Fibroblast of skin of left biceps (primary cell): ENCODE measurements around the gene DCAF16.

Source experiments
- DNase-seq, 2 experiments: peaks; one replicate each; pipeline ENCODE4 v3.0.0-alpha.2; 2013; ENCODE audit warnings: low read depth in 2 of 2

The DCAF16 gene

DNA sequence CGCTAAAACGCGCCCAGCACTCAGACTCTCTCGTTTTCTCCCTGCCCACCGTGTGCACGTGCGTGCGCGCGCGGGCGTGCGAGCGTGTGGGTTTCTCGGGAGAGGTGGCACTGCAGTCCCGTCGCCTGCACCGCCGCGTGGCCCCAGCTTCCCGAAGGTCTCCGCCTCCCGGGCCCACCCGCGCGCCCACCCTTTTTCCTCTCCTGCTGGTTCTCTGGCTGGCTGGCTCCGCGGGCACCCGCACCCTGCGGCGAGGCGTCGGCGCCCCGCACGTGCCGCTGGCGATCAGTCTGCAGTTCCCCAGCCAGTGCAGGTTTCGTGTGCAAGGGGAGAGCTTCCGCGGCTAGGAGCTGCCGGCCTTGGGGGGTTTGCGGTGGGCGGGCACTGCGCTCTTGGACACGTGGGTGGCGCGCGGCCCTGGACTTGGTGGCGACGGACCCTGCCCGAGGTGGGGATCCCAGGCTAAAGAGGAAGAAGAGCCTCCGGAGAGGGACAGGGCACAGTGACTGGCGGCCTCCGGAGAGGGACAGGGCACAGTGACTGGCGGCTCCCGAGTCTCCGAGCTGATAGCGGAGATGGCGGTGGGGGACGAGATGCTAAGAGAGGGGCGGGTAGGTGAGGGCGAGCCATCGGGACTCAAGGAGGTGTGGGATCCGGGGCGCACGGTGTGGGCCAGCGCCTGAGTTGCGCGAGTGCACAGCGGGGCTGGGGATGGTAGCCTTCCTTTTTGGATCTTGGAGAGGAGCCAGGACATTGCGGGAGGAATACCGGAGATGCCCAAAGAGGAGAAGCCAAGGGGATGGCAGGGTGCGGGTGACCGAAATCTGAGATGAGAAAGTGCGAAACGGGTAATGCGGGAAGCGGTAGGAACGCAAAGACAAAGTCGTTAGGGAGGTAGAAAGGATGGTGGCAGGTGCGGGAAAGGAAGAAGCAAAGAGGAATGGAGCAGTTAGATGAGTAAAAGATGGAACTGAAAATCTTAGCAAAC, 29.0 kb downstream of the DCAF16 start, which contains the start of gene FAM184B:
FAM184B (minus strand) TSS at position 322 of the 988 bp plus-strand sequence. CDS start 322 bp downstream, outside the sequence.
- no peak for DNase-seq

GRCh38 chr4:17780501-17781299, 29.9 kb downstream of the DCAF16 start:
- no peak for DNase-seq

GRCh38 chr4:17778431-17778830, 32.1 kb downstream of the DCAF16 start:
- DNase-seq, result no peak

GRCh38 chr4:17773135-17773698, 37.3 kb downstream of the DCAF16 start:
- DNase-seq, result no peak

DNA sequence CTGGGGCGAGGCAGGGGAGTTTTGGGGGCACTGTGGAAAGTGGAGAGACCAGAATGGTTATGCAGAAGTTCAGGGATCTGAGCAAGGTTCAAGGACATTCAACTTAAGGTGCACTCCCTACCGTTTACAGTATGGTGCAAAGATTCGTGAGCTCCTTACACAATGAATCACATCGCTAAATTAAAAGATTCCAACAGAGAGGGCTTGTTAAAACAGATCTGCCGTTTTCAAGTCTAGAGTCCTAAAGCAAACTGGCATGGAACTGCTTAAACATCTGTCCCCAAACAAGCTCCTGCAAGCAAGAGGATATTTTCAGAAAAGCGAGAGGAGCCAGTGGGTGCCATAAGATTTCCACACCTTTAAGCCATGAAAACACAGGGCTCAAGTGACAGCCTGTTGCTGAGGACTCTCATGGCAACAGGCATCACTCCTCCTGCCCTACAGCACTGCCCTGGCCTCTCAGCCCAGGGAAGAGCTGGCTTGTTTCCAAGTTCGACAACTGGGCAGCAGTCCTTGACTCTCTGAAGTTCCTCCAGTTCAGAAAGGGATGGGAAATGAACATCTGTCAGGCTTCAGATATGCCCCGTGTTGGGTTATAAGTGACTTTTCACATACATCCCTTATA, 39.2 kb downstream of the DCAF16 start:
- DNase-seq, result no peak

GRCh38 chr4:17770845-17771244, 39.7 kb downstream of the DCAF16 start:
- DNase-seq, result no peak

GRCh38 chr4:17769406-17770174, 41.0 kb downstream of the DCAF16 start:
- DNase-seq, result no peak

DNA sequence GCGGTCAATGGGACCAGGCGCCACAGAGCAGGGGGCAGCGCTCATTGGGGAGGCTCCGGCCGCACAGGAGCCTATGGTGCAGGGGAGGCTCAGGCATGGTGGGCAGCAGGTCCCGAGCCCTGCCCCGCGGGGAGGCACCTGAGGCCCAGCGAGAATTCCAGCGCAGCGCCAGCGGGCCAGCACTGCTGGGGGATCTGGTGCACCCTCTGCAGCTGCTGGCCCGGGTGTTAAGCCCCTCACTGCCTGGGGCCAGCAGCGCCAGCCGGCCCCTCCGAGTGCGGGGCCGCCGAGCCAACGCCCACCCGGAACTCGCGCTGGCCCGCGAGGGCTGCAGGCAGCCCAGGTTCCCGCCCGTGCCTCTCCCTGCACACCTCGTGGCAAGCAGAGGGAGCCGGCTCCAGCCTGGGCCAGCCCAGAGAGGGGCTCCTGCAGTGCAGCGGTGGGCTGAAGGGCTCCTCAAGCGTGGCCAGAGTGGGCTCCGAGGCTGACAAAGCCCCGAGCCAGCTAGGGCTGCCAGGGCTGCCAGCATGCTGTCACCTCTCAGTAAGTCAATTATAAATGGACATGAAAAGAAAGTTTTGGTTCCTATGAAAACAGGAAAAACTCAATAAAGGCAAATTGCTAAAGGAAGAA, 43.6 kb downstream of the DCAF16 start:
- DNase-seq, result no peak

DNA sequence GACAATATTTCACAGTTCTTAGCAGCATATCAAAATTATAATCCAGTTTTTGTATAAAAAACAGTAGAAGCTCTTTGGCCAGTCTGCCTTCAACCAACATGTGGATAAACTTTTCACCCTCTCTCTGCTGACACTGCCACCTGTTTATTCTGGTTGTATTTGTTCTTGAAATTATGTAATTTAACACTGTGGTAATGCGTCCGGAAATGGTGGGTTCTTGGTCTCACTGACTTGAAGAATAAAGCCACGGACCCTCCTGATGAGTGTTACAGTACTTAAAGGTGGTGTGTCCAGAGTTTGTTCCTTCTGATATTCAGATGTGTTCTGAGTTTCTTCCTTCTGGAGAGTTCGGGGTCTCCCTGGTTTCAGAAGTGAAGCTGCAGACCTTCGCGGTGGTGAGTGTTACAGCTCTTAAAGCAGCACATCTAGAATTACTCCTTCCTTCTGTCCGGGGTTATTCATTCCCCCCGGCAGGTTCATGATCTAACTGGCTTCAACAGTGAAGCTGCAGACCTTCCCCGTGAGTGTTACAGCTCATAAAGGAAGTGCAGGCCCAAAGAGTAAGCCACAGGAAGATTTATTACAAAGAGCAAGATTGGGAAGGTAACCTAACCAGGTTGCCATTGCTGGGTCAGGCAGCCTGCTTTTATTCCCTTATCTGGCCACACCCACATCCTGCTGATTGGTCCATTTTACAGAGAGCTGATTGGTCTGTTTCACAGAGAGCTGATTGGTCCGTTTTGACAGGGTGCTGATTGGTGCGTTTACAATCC, 44.9 kb downstream of the DCAF16 start:
- DNase-seq, result no peak

GRCh38 chr4:17763931-17764330, 46.6 kb downstream of the DCAF16 start:
- no peak for DNase-seq

GRCh38 chr4:17763416-17763815, 47.1 kb downstream of the DCAF16 start:
- no peak for DNase-seq

DNA sequence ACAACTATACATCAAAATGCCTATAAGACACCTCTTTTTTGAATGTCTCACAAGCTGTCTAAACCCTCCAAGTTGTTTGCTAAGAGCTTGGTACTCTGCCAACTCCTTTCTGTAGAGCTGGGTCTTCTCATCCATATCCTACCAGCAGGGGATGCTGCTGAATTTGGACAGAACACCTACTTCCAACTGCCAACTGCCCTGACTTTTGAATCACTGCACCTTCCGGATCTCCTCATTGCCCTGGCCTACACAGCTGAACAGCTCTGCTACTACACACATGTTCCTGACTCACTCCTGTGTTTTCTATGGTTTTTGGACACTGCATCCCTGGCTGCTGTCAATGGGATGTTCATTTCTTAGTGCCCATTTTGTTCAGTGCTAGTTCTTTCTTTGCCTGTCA, 47.8 kb downstream of the DCAF16 start:
- DNase-seq, result no peak

GRCh38 chr4:17761062-17761461, 49.5 kb downstream of the DCAF16 start:
- no peak for DNase-seq

- no peak for DNase-seq
These were observed 49.9 kb downstream of the DCAF16 start for GRCh38 chr4:17760626-17761025.

DNA sequence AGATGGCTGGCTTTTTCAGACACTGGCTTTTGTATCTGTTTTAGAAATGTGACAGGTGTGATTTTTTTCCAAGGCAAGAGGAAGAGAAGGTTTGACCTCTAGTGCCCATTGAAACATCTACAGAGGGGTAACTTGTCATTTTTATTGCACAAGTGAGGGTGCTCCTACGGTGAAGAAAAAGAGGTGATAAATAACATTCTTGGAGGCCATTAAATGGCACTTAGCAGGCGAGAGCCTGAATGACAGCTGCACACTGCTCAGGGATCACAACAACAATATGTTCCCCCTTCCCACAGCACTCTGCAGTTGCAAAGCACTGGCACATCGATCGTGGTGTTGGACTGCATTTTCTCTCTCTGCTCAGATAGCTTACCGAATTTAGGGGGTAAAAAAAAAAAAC, 52.1 kb downstream of the DCAF16 start:
- DNase-seq, result no peak

DNA sequence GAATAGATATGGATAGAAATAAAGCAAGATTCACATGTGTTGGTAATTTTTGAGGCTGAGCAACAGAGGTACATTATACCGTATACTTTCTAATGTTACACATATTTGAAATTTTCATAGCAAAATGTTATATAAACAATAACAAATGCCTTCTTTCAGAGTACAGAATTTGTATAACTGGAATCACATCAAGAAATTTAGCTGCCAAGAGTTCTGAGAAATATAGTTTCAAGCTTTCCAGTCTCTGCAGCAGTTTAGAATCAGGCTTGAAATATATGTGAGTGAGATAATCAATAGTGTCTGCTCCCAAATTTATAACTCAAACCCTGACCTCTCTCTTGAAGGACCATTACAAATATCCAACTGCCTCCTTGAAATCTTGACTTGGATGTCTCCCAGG, 52.9 kb downstream of the DCAF16 start:
- DNase-seq, result no peak

GRCh38 chr4:17753646-17754045, 56.9 kb downstream of the DCAF16 start:
- DNase-seq, result no peak
